NB4 (cell line): ENCODE data around the gene CCDC180.

Source experiments
- POLR2A ChIP-seq: IDR thresholded peaks from 2 replicates; pipeline ENCODE4 v1.6.1; 2011; ENCODE audit warnings: mild to moderate bottlenecking; ENCODE audit not compliant: insufficient read length; ENCODE audit errors: extremely low read depth
- TF ChIP-seq, protein P1 (sequence below): IDR thresholded peaks from one replicate; pipeline ENCODE4 v1.5.1; 2012; ENCODE audit warnings: low read depth, low read length
- TF ChIP-seq, protein P2 (sequence below): IDR thresholded peaks from 2 replicates; pipeline ENCODE4 v1.6.1; 2011; ENCODE audit warnings: low read depth, low read length

DNA sequence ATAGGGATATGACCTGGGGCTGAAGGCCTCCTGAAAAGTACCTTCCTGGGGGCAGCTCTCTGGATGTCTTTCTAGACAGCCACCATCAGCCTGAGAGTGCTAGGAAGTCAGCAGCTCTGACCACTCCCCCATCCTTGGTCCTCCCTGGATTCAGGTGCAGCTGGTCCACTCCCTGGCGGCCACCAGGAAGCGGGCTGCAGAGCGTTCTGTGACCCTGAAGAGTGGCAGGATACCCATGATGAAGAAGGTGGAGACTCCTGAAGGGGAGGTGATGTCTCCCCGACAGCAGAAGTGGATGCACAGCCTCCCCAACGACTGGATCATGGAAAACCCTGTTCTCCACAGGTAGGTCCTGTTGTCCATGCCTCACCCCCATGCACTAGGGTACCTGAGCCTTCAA is 1.8 kb downstream of the CCDC180 start:
- TF ChIP-seq, protein P1, sequence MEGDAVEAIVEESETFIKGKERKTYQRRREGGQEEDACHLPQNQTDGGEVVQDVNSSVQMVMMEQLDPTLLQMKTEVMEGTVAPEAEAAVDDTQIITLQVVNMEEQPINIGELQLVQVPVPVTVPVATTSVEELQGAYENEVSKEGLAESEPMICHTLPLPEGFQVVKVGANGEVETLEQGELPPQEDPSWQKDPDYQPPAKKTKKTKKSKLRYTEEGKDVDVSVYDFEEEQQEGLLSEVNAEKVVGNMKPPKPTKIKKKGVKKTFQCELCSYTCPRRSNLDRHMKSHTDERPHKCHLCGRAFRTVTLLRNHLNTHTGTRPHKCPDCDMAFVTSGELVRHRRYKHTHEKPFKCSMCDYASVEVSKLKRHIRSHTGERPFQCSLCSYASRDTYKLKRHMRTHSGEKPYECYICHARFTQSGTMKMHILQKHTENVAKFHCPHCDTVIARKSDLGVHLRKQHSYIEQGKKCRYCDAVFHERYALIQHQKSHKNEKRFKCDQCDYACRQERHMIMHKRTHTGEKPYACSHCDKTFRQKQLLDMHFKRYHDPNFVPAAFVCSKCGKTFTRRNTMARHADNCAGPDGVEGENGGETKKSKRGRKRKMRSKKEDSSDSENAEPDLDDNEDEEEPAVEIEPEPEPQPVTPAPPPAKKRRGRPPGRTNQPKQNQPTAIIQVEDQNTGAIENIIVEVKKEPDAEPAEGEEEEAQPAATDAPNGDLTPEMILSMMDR: no peak
- no peak for TF ChIP-seq POLR2A
- TF ChIP-seq, protein P2, sequence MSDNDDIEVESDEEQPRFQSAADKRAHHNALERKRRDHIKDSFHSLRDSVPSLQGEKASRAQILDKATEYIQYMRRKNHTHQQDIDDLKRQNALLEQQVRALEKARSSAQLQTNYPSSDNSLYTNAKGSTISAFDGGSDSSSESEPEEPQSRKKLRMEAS: no peak
